HG02678 (cell line): Measurements from ENCODE around the gene IGSF5.
"Not testable (repeated sequence)": the region's sequence is repeated elsewhere in the genome, so short reads cannot be mapped to it uniquely, and the experiment has no call there.

Experiments
- ATAC-seq: cut with Tn5 transposase; IDR thresholded peaks from one replicate; pipeline ENCODE4 v1.9.1; 2021; ENCODE audit warnings: mild to moderate bottlenecking, moderate library complexity; ENCODE audit not compliant: unreplicated experiment

Gene IGSF5

DNA sequence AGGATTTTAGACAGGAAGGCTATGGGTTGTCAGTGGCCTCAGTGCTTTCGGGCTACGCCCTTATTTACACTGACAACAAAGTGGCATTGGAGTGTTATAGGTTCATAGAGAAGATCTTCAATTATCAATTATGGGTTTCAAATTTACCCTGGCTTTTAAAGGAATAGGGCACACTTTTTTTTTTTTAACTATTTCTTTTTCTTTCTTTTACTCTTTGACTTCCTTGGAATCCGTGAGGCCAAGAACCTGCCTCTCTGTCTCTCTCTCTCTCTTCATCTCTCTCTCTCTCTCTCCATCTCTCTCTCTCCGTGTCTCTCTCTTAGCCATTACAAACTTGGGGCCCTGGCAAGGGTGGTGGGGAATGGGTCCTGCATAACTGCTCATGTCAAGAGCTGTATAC, at the start of gene IGSF5:
IGSF5 (plus strand) TSS at position 301 of the 400 bp plus-strand sequence. CDS start 327 bp downstream, outside the sequence.
- not testable (repeated sequence) for ATAC-seq

DNA sequence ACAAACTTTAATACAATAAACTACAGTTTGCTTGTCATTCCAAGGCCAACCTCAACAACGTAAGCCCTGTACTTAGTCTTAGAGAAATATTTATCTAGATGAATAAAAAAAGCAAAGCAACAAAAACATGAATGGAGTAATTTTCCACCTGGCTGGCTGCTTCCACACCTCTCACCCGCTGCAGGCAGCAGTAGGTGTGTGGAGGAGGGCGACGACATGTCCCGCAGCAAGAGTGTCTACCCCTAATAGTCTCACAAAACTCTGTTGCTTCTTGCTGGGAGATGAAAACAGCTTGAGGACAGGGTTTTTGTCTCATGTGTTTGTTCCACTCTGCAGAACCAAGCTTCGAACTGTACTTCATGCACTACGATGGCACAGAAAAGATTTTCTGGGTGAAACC, 48.8 kb upstream of the IGSF5 start:
- no peak for ATAC-seq

DNA sequence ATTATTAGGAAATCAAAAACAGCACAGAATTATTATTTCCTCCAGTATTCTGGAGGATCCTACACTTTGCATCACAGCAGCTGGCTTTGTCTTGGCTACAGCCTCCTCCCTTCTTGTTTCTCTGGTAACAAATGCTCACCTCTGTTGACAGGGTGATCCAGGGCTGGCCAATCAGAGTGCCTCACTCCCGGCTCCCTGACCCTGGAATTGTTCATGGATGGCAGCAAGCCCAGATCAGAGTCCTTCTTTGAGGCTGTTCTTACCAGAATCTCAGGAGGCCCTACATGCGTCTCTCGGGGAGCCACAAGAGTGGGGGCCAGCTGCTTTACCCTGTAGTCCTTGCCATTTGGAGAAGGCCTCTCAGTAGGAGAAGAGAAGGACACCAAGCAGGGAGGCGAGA, 48.4 kb upstream of the IGSF5 start:
- no peak for ATAC-seq

DNA sequence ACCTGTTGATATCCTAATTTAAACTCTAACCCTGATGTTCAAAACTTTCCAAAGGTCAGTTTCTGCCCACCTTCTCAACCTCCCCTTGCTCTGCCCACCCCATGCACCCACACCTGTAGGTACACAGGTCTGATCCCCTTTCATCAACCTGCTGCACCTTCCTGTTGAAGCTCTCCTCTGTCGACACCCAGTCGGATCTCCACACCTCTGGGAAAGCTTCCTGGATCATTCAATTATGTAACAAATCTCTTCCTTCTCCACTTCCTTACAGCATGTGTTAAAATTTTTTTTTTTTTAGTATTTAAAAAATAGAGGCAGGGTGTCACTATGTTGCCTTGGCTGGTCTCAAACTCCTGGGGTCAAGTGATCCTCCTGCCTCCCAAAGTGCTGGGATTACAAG, 44.7 kb upstream of the IGSF5 start:
- ATAC-seq, result no peak

DNA sequence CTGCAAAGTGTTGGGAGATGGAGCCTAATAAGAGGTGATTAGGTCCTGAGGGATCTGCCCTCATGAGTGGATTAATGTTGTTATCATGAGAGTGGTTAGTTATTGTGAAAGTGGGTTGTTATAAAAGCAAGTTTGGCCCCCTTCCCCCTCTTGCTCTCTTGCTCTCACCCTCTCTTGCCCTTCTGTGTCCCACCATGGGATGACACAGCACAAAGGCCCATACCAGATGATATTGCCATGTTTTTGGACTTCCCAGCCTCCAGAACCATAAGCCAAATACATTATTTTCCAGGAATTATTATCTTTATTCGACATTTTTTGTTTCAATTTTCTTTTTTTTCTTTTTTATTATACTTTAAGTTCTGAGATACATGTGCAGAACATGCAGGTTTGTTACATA, 41.4 kb upstream of the IGSF5 start:
- ATAC-seq, result no peak

DNA sequence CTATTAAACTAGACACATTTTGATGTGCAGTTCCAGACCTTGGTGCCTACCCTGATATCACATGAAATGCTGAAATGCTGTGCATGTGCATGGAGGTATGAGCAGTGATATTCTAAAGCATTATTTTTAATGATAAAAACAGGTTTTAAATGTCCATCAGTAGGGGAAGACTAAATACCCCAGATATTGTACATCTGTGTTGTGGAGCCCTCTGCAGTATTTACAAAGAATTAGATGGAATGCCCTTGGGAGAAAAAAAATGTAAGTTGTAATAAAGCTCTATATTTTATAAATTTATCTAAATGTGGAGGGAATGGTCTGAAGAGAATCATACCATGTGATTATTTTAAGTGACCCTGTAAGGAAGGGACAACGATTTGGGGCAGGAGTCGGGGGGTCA, 39.1 kb upstream of the IGSF5 start:
- no peak for ATAC-seq

DNA sequence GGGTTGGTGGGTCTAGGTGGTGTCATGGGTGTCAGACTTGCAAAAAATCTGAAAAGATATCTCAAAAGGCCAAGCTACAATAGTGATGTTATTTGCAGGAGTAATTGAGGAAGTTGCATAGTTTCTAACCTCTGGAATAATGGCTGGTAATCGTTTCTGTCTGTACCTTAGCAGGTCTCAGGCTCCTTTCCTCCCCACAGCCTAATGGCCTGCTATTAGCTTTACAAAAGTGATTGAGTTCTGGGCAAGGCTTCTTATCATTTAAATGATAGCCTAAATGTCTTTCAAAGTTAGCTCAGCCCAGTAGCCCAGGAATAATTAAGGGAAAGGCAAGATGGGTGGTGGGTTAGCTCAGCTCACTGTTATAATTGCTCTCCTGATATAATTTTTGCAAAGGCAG, 37.7 kb upstream of the IGSF5 start:
- no peak for ATAC-seq

DNA sequence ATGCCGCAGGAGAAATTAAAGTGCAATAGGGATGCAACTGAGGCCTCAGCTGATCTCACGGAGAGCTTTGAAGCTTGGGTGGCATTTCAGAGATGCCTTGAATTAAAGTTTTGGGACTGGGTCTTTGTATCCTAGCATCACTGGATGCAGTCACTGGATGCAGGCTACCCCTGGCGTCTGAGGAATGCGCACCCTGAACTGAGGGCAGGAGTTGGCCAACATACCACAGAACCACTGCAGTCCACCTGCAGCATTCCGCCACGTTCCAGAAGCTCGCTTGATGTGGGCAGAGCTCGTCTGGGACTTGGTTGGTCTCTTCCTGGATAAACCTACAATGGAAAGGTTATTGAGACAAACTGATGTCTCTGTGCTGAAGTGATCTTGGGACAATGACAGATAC, 34.1 kb upstream of the IGSF5 start:
- no peak for ATAC-seq

DNA sequence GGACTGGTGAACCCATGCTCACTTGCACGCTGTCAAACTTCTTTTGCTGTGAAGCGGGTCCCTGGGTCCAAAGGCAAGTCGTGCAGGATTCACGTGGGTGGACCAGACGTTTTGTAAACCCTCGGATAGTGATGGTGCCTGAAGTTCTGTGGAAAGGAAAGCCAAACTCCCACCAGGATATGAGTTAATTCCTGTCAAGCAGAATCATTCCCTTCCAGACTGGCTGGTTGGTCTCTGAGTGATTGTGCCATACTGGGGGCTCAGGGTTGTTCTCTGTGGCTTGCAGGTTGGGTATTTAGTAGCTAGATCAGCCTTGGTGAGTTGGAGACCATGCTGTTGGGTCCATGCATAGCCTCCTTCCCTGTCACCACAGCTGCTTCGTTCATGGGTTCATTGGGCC, 32.7 kb upstream of the IGSF5 start:
- no peak for ATAC-seq

DNA sequence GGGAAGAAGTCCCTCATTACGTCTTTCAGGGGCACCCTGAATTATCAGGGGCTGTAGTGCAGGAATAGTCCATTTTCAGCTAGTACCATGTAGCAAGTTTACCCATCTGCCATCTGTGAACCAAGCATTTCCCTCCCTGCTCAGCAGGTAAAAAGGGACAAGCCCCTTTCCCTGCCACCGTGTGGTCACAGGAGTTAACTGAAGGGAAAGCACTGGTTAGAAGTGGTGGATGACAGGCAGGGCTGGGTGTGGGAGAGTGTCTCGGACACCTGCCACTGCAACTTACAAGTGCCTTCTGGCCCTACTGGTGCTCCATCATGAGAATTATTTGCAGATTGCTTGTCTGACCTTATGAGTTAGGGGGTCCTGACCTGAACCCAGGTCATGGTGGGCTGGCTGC, 32.0 kb upstream of the IGSF5 start:
- ATAC-seq, result no peak

DNA sequence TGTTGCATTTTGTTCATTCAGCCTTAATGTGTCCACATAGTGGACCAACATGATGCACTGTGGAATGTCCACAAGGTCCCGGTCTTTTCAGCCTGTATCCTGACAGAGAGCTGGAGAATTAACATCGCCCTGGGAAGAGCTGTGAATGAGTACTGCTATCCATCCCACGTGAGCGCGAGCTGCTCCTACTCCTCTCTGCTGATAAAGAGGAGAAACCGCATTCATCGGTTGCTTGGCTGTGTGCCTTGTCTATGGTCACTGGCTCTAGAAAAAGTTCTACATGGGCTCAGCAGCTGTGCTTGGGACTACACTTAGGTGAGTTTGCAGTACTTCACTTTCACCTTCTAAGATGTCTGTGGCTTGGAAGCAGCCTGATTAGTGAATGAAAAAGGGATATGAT, 31.1 kb upstream of the IGSF5 start:
- ATAC-seq, result no peak

DNA sequence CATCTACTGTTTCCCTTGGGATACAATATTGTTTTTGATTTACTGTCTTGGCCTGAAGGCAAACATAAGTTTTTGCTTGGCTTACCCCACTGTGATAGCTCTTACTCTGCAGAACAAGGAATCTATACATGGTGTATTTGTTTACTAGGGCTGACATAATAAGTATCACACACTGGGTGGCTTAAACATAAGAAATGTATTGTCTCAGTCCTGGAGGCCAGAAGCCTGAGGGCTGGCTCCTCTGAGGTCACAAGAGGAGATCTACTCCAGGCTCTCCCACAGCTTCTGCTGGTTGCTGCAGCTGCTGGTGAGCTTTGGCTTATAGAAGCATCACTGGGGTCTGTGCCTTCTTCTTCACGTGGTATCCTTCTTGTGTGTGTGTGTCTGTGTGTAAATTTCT, 30.7 kb upstream of the IGSF5 start:
- no peak for ATAC-seq

DNA sequence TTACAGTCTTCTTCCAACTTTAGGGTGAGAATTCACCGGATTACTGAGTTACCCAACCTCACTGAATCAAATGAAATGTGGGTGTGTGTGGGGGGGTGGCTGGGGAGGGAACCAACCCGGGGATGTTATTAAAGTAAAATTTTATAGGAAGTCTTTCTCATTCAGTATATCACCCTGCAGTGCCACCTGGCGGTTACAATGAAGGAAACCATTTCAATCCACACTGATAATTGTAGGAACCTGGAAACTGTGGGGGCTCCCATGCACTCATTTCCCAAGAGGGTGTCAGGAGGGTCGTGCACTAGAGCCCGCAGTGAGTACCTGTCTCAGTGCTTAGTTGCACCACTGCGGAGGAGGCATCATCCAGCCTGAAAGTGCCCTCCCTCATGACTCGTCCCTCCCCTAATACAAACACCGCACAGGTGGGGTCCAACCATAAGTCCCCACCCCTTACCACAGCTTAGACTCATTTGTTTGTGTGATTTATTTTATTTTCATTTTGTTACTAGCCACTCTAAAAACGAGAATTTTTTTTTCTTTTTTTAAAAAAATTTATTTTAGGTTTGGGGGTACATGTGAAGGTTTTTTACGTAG, 29.1 kb upstream of the IGSF5 start:
- no peak for ATAC-seq

DNA sequence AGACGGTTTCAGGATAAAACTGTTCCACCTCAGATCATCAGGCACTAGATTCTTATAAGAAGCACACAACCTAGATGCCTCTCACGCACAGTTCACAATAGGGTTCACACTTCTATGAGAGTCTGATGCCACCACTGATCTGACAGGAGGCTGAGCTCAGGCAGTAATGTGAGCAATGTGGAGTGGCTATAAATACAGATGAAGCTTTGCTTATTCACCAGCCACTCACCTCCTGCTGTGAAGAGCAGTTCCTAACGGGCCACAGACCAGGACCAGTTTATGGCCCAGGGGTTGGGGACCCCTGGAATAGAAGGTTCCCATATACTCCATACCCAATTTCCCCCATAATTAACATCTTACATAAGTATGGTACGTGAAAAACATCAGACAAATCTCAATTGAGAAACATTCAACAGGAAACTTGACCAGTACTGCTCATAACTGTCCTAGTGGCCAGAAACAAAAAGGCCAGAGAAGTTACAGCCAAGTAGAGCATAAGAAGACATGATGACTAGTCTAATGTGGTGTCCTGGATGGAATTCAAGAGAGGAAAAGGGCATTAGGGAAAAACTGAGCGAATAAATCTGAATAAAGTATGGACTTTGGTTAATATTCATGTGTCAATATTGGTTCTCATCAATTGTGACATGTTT, 24.7 kb upstream of the IGSF5 start:
- ATAC-seq, result no peak

DNA sequence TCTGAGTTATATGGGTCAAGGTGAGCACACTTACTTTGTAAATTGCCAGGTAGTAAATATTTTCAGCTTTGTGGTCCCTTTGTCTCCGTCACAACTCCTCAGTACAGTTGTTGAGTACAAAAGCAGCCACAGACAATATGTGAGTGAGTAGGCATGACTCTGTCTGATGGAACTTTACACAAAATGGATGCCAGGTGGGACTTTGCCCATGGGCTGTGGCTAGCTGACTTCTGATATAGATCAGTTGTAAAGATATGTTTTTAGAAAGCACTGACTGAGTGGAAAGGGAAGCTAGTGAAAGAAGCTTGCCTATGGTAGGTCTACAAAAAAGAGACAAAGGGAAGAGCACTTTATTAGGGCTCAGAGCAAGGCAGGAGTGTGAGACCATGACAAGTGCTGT, 23.1 kb upstream of the IGSF5 start:
- ATAC-seq, result no peak

DNA sequence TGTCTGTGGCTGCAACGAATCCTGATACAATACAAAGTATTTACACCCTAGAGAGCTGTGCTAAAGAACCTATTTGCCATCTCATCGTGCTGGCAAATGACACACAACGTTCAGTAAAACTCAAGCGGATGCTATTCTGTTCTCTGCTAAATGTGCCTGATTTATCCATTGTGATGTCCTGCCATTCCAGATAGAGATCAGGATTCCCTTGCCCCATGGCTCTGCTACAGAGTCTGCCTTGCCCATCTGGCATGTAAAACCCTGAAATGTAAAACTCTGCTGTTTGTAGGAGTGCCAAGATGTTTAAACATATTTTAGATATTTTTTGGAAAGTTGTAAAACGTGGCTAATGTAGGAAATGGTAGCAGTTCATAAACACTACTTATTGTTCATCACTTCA, 20.0 kb upstream of the IGSF5 start:
- ATAC-seq, result no peak

DNA sequence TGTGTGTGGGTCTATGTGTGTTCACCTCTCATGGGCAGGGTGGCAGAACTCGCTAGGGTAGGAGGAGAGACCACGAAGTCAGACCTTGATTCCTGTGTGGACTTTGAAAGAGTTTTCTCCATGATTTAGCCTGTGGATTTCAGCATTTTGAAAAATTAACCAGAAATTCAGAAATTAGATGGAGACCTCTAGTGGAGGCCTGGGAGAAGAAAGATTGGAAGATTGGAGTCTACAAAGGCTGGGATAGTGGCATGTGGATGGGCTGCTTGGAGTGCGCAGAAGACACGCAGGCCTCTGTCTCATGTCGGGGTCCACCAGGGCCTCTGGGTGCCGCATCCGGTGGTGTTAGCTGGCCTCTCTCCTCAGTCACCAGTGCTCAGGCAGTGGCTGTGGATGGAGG, 18.9 kb upstream of the IGSF5 start:
- ATAC-seq, result no peak

DNA sequence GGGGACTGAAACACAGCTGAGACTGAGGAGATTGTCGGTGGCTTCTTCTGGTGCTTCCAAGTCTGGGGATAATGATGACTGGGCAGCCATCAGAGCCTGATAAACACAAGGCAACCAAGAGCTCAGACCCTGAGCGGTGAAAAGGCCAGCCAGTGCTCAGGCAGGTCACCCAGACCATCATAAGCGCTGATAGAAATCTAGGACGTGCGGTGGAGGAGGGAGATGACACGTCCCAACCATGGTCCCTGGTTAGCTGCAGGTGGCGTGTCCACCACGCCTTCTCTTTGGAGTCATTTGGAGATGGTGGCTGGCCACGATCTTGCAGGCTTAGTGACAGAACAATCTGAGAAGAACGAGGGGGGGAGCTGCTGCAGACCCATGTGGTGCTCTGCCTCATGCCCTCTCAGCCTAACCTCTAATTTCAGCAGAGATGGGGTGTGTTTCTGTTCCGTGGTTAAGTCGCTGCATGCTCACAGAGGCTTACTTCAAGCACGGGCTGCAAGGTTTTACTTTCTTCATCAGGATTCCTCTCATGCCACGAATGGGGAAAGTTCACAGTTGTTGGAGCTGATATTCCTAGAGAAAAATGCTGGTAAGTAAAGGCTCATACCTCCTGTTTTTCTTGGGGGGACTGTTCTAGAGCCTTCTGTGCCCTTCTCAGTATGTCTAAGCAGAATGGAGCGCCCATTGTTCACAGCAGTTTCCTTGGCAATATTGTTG, 17.4 kb upstream of the IGSF5 start:
- no peak for ATAC-seq

DNA sequence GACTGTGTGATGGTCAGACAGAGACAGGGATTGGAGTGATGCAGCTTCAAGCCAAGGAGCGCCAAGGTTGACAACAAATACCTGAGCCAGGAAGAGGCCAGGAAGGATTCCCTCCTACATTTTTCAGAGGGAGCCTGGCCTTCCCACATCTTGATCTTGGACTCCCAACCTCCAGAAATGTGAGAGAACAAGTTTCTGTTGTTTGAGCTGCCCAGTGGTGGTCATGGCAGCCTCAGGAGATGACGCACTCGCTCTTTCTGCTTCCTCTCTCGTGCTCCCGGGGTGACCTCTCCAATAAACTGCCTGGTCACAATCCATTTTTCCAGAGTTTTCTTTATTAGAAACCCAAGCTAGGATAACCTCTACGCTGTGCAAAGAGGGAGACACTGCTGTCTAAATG, 16.6 kb upstream of the IGSF5 start:
- ATAC-seq, result no peak

DNA sequence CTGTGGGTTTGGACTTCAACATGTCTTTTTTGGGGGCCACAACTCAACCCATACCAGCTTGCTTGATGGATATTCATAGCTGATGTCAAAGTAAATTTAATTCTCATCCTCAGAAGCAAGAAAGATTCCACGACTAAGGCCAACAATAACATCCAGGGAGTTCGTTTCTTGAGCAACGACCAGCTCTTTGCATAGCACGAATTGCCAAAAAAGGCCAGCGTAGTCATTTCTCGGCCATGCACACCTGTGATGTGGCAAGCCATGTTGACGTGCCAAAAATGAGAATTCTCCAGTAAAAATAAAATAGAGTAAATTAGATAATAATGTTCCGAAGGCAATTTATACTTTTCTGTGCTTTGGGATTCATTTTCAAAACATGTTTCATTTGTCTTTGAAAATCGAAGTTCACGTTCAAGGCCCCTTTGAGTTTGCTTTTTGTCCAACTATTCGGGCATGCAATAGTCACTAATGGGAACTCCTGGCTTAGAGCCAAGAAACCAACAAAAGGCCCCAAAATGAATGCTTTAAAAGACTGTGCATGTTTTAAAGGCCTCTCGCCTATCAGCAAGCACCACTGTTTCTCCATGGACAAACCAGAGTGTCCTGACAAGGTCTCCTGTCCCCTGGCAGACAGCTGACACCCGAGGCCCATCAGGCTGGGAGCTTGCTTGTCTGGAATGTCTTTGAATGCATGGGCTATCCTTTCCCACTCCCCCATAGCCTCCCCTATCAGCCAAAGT, 14.4 kb upstream of the IGSF5 start:
- no peak for ATAC-seq

DNA sequence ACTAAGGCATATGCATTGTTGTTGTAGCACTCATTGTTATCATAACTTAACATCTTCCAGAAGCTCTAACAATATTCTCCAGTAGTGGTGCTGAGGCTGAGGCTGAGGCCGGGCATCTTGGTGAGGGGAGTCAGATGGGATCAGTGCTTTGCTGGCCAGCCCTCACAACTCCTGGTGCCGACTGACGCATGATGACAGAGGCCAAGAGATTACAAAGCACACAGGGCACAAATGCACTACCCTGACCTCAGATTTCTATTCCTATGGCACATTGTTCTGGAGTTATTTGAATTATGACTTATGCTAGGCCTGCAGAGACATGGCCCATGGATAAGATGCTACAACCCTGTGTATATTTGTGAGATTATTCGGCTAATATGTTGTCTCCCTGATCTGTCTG, 8.3 kb upstream of the IGSF5 start:
- ATAC-seq, result no peak
